ENCODE data around the gene VWA5B1. TPM values are rescaled to one million over a fixed set of nuclear protein-coding genes. Genes with fewer than 3 reads are reported as not detected.

Gene VWA5B1, protein sequence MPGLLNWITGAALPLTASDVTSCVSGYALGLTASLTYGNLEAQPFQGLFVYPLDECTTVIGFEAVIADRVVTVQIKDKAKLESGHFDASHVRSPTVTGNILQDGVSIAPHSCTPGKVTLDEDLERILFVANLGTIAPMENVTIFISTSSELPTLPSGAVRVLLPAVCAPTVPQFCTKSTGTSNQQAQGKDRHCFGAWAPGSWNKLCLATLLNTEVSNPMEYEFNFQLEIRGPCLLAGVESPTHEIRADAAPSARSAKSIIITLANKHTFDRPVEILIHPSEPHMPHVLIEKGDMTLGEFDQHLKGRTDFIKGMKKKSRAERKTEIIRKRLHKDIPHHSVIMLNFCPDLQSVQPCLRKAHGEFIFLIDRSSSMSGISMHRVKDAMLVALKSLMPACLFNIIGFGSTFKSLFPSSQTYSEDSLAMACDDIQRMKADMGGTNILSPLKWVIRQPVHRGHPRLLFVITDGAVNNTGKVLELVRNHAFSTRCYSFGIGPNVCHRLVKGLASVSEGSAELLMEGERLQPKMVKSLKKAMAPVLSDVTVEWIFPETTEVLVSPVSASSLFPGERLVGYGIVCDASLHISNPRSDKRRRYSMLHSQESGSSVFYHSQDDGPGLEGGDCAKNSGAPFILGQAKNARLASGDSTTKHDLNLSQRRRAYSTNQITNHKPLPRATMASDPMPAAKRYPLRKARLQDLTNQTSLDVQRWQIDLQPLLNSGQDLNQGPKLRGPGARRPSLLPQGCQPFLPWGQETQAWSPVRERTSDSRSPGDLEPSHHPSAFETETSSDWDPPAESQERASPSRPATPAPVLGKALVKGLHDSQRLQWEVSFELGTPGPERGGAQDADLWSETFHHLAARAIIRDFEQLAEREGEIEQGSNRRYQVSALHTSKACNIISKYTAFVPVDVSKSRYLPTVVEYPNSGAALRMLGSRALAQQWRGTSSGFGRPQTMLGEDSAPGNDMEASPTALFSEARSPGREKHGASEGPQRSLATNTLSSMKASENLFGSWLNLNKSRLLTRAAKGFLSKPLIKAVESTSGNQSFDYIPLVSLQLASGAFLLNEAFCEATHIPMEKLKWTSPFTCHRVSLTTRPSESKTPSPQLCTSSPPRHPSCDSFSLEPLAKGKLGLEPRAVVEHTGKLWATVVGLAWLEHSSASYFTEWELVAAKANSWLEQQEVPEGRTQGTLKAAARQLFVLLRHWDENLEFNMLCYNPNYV
- not detected for total RNA-seq
- not detected for total RNA-seq (2013)

DNA sequence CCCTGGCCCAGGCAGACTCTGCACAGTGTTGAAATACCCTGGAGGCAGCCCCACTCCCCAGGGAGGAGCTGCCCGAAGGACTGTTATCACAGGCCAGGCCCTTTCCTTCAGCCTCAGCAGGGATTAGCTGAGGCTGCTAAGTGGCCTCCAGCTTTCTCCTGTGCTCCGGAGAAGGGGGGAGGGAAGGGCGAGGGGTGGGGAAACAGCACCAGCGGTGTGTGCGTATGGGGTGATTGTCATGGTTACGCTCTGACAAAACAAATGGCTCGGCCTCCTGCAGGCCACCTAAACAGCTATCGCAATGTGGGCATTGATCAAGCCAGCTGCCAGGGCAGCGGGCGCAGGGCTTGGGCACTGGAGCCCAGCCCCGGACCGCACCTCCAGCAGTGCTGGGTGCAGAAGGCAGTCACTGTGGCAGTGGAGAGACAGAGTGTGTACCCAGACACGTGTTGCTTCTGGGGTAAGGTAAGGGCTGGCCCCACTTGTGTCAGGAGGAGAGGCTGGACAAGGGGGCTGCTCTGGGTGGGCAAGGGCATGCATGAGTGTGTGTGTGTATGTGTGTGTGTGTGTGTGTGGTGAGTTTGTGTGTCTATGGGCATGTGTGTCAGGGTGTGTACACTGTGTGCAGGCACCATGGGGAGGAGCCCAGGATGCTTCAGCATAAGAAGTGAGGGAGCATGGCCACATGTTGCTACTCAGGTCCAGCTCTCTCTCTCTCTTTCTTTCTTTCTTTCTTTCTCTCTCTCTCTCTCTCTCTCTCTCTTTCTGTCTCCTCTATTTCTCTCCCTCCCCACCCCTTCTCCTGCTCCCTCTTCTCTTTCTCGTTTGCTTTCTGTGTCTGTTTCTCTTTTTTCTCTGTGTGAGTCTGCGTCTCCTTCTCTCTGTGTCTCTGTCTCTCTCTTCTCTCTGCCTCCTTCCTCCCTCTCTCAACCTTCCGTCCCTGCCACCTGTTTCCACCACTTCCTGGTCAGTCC lies at the start of gene VWA5B1:
TSS of gene VWA5B1 (plus strand) at position 252 of the 974 bp plus-strand sequence. CDS start 19,727 bp downstream, outside the sequence.
- intact Hi-C loops (cut with micrococcal nuclease): no loop called here
- Histone ChIP-seq H3K4me1 (ENCODE audit: control insufficient read depth, insufficient read depth, low read length) (no peaks in the 10 kb centered on the region), H3K9me3 (ENCODE audit: control insufficient read depth, insufficient read depth, low read length) (no peaks in the 10 kb centered on the region), H3K27me3 (ENCODE audit: control insufficient read depth, insufficient read depth, low read length) (peaks cover 11% of the 10 kb centered on the region), H3K4me3 (ENCODE audit: low read length) (no peak within 1 kb of the TSS), H3K27ac (ENCODE audit: low read length) (no peak within 1 kb of the TSS), H3K36me3 (ENCODE audit: control insufficient read depth, insufficient read depth, low read length) (no peaks in the 10 kb centered on the region)
- Mint-ChIP-seq H3K4me3 (no peak within 1 kb of the TSS), H3K4me1 (peaks cover 11% of the 10 kb centered on the region in 2 donors), H3K27me3 (ENCODE audit: low read depth in 2 of 2) (peaks cover 39 to 71% of the 10 kb centered on the region in 2 donors), H3K36me3 (no peaks in the 10 kb centered on the region), H3K27ac (no peak within 1 kb of the TSS), H3K9me3 (no peaks in the 10 kb centered on the region)
- DNase-seq (no peak), ATAC-seq (peak in 1 of 3 donors; percentile 14)
- TF ChIP-seq CTCF (IDR thresholded peaks at IDR 0.05): no peak
- 26% methylated on average over 16 of the region's 16 CpGs for WGBS (ENCODE audit: insufficient coverage)

DNA sequence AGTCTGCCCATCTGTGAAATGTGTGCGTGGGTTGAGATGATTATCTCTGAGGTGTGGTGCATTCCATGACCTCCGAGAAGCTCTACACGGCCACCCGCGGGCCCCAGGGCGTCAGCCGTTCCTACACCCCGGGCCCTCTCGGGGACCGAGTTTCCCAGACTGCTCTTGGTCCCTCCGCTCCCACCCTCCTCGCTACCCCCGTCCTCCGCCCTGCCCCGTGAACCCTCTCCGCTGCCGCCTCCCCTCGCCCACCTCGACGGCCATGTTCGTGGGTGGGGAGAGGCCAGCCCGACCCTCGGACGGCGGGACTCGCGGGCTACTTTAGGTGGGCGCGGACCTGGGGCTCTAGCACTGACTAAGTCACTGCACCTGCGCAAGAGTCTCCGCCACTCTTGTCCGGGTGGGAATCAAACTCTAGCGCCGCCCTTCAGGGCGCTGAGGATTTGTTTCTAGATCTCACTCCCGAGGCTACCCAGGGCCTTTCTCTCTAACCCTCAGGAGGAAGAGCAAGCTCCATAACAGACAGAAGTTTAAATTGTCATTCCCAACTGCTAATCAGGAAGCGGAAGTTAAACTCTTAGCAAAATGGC lies 47.7 kb upstream of the VWA5B1 start:
- TF ChIP-seq CTCF (IDR thresholded peaks at IDR 0.05): no peak
- WGBS (ENCODE audit: insufficient coverage): 86% methylated on average over 37 of the region's 37 CpGs
- no peaks in the 10 kb centered on the region for H3K36me3 ChIP-seq (ENCODE audit: control insufficient read depth, insufficient read depth, low read length)
- no peaks in the 10 kb centered on the region for H3K9me3 ChIP-seq (ENCODE audit: control insufficient read depth, insufficient read depth, low read length)
- no peak overlapping the region for H3K27ac ChIP-seq (ENCODE audit: low read length)
- intact Hi-C loops (cut with micrococcal nuclease): no loop called here
- no peak overlapping the region for H3K4me3 ChIP-seq (ENCODE audit: low read length)
- Mint-ChIP-seq H3K36me3 (no peaks in the 10 kb centered on the region), H3K27ac (no peak overlapping the region), H3K4me3 (no peak overlapping the region), H3K9me3 (no peaks in the 10 kb centered on the region), H3K4me1 (no peaks in the 10 kb centered on the region), H3K27me3 (ENCODE audit: low read depth in 2 of 2) (peaks cover 26 to 27% of the 10 kb centered on the region in 2 donors)
- DNase-seq (no peak), ATAC-seq (no peak)
- H3K27me3 ChIP-seq (ENCODE audit: control insufficient read depth, insufficient read depth, low read length): peaks cover 4% of the 10 kb centered on the region
- no peaks in the 10 kb centered on the region for H3K4me1 ChIP-seq (ENCODE audit: control insufficient read depth, insufficient read depth, low read length)

DNA sequence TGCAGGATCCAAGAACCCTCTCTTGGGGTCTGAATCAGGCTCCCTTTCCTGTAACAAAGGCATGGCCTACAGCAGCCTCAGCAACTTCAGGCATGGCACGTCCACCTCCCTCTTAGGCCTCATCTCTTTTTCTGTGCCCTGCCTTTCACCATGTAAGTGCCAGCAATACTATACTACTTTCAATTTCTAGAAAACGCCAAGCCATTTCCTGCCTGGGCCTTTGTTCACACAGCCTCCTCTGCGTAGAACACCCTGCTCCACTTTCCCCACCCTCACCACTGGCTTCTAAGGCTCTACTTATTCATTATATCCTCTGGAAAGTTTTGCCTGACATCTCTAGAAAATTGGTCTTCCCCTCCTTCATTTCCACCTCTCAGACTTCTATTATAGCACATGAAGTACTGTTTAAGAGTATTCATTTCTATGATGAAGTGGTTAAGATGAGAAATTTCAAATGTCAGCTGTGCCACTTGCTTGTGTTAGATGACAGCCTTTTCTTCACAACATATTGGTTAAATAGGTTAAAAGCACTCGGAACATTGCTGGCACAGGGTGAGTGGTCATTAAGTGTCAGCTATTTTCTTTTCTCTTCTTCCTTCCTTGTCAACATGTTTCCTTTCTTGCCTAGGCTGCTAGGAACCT lies 41.6 kb upstream of the VWA5B1 start:
- no peak for TF ChIP-seq CTCF (IDR thresholded peaks at IDR 0.05)
- 12% methylated on average over 3 of the region's 4 CpGs for WGBS (ENCODE audit: insufficient coverage)
- DNase-seq (peak in 1 of 2 donors; percentile 57), ATAC-seq (peak; percentile 54 to 87 (median 73))
- peak overlapping the region; percentile 54 to 87 for H3K27ac Mint-ChIP-seq
- Histone ChIP-seq H3K27me3 (ENCODE audit: control insufficient read depth, insufficient read depth, low read length) (no peaks in the 10 kb centered on the region), H3K27ac (ENCODE audit: low read length) (peak overlapping the region; percentile 53), H3K36me3 (ENCODE audit: control insufficient read depth, insufficient read depth, low read length) (no peaks in the 10 kb centered on the region), H3K9me3 (ENCODE audit: control insufficient read depth, insufficient read depth, low read length) (no peaks in the 10 kb centered on the region), H3K4me3 (ENCODE audit: low read length) (no peak overlapping the region), H3K4me1 (ENCODE audit: control insufficient read depth, insufficient read depth, low read length) (peaks cover 8% of the 10 kb centered on the region)
- intact Hi-C loops (cut with micrococcal nuclease): no loop called here
- no peaks in the 10 kb centered on the region for H3K36me3 Mint-ChIP-seq
- peaks cover 11 to 13% of the 10 kb centered on the region in 2 donors for H3K4me1 Mint-ChIP-seq
- no peak overlapping the region for H3K4me3 Mint-ChIP-seq
- H3K9me3 Mint-ChIP-seq: no peaks in the 10 kb centered on the region
- H3K27me3 Mint-ChIP-seq (ENCODE audit: low read depth in 2 of 2): peaks cover 15 to 18% of the 10 kb centered on the region in 2 donors
